SK-N-SH (cell line): ENCODE data around the gene SNX10. TPM values are rescaled to one million over a fixed set of nuclear protein-coding genes. Genes with fewer than 3 reads are reported as not detected.

Experiments used
- CTCF ChIA-PET: fragments of 300-600, 350-600 bp; formaldehyde crosslinking; extraction: SDS; loops from one replicate; lab custom pipeline; 2021; lab: Yijun Ruan, JAX
- POLR2A ChIA-PET: fragments of 350-600 bp; sonication (Branson Sonifier 250); formaldehyde crosslinking; extraction: SDS; loops from one replicate; lab custom pipeline; 2020; ENCODE audit warnings: antibody characterized with exemption, inconsistent platforms; lab: Yijun Ruan, JAX
- DNase-seq: peaks from one replicate; pipeline ENCODE4 v3.0.0; 2012
- H2AFZ ChIP-seq: fragments of 200-600 bp; sonication (generic); 2 replicates; pipeline ENCODE4 v1.8.1; 2016; ENCODE audit warnings: antibody characterized with exemption, mild to moderate bottlenecking, low read depth
- H3F3A ChIP-seq: fragments of 200-600 bp; sonication (generic); replicated peaks from 2 replicates; pipeline ENCODE3; 2016; ENCODE audit warnings: antibody characterized with exemption, mild to moderate bottlenecking; ENCODE audit not compliant: insufficient read depth
- H3K27ac ChIP-seq, 2 experiments: fragments of 200-500 bp in 1 of 2; fragments of 200-600 bp in 1 of 2; sonication (Bioruptor generic) in 1 of 2; sonication (generic), shearing (Covaris generic) in 1 of 2; 2 replicates each; pipeline versions ENCODE4 v1.5.1 to v1.6.1; 2014 to 2016; ENCODE audit warnings: low read depth in 2 of 2, inconsistent platforms in 1 of 2, low read length in 1 of 2, mild to moderate bottlenecking in 1 of 2, mixed read lengths in 1 of 2
- H3K27me3 ChIP-seq: fragments of 200-600 bp; sonication (generic), shearing (Covaris generic); 2 replicates; pipeline ENCODE4 v1.6.1; 2016; ENCODE audit warnings: mixed run types; ENCODE audit not compliant: insufficient read depth
- H3K36me3 ChIP-seq, 2 experiments: fragments of 200-500 bp in 1 of 2; fragments of 200-600 bp in 1 of 2; sonication (Bioruptor generic) in 1 of 2; sonication (generic) in 1 of 2; replicated peaks in 1 of 2; 2 replicates each; pipeline versions ENCODE3 to v1.5.1; 2014 to 2016; ENCODE audit warnings: low read length in 1 of 2, mild to moderate bottlenecking in 1 of 2; ENCODE audit not compliant: insufficient read depth in 2 of 2, control insufficient read depth in 1 of 2
- H3K4me1 ChIP-seq, 2 experiments: fragments of 200-500 bp in 1 of 2; fragments of 200-600 bp in 1 of 2; sonication (Bioruptor generic) in 1 of 2; sonication (generic), shearing (Covaris generic) in 1 of 2; 2 replicates each; pipeline versions ENCODE4 v1.5.1 to v1.6.1; 2014 to 2016; ENCODE audit warnings: low read depth in 1 of 2, low read length in 1 of 2, mixed run types in 1 of 2; ENCODE audit not compliant: insufficient read depth in 2 of 2, control insufficient read depth in 1 of 2
- H3K4me2 ChIP-seq: fragments of 200-600 bp; sonication (generic), shearing (Covaris generic); 2 replicates; pipeline ENCODE4 v1.6.1; 2017; ENCODE audit warnings: mixed run types
- H3K4me3 ChIP-seq, 2 experiments: fragments of 200-500 bp in 1 of 2; fragments of 200-600 bp in 1 of 2; sonication (Bioruptor generic) in 1 of 2; sonication (generic), shearing (Covaris generic) in 1 of 2; 2 replicates each; pipeline versions ENCODE4 v1.5.1 to v1.8.1; 2014 to 2016; ENCODE audit warnings: low read depth in 2 of 2, inconsistent platforms in 1 of 2, low read length in 1 of 2, mild to moderate bottlenecking in 1 of 2, mixed read lengths in 1 of 2, moderate library complexity in 1 of 2
- H3K79me2 ChIP-seq: fragments of 200-600 bp; sonication (generic); 2 replicates; pipeline ENCODE4 v1.8.1; 2017; ENCODE audit warnings: mild to moderate bottlenecking; ENCODE audit not compliant: insufficient read depth
- H3K9ac ChIP-seq: fragments of 200-600 bp; sonication (generic); 2 replicates; pipeline ENCODE4 v1.6.1; 2017; ENCODE audit warnings: mixed run types
- H3K9me2 ChIP-seq: fragments of 200-600 bp; sonication (generic); 2 replicates; pipeline ENCODE4 v1.6.1; 2017; ENCODE audit warnings: mixed run types
- H3K9me3 ChIP-seq: fragments of 200-600 bp; sonication (generic); 2 replicates; pipeline ENCODE4 v1.6.1; 2017; ENCODE audit warnings: mixed run types, mild to moderate bottlenecking, moderate library complexity
- H4K20me1 ChIP-seq: fragments of 200-600 bp; sonication (generic); 2 replicates; pipeline ENCODE4 v1.6.1; 2017; ENCODE audit warnings: mild to moderate bottlenecking, mixed run types; ENCODE audit not compliant: insufficient read depth
- CHD2 ChIP-seq: fragments of 150-350 bp; IDR thresholded peaks from 2 replicates; pipeline ENCODE4 v1.6.1; 2018; ENCODE audit warnings: low read length; ENCODE audit not compliant: partially characterized antibody
- ELF1 ChIP-seq: IDR thresholded peaks from 2 replicates; pipeline ENCODE4 v1.4.0; 2012
- EP300 ChIP-seq, 2 experiments: IDR thresholded peaks; 2 replicates each; pipeline versions ENCODE4 v1.4.0 to v1.6.1; 2012; ENCODE audit warnings: borderline replicate concordance in 1 of 2, low read depth in 1 of 2, low read length in 1 of 2
- EZH2phosphoT487 ChIP-seq: fragments of 200-600 bp; sonication (generic); IDR thresholded peaks from 2 replicates; pipeline ENCODE4 v1.6.1; 2017; ENCODE audit warnings: low read depth, mixed run types, mild to moderate bottlenecking, antibody characterized with exemption, moderate library complexity, borderline replicate concordance
- FOXJ3 ChIP-seq: sonication (generic); formaldehyde crosslinking; IDR thresholded peaks from 2 replicates; pipeline ENCODE4 v1.5.1; 2020; ENCODE audit warnings: mild to moderate bottlenecking, missing genetic modification reagents
- FOXM1 ChIP-seq: IDR thresholded peaks from 2 replicates; pipeline ENCODE4 v1.4.0; 2012; ENCODE audit warnings: low read depth, mild to moderate bottlenecking
- GATA2 ChIP-seq: sonication (generic); formaldehyde crosslinking; IDR thresholded peaks from 2 replicates; pipeline ENCODE4 v1.5.0; 2020; ENCODE audit warnings: mild to moderate bottlenecking, missing genetic modification reagents
- JUND ChIP-seq: IDR thresholded peaks from 2 replicates; pipeline ENCODE4 v1.4.0; 2012
- NRF1 ChIP-seq: IDR thresholded peaks from 2 replicates; pipeline ENCODE4 v1.6.1; 2012; ENCODE audit warnings: low read depth, mild to moderate bottlenecking, low read length
- POLR2AphosphoS5 ChIP-seq: IDR thresholded peaks from 2 replicates; pipeline ENCODE4 v1.6.1; 2012; ENCODE audit warnings: low read depth, low read length
- TAF1 ChIP-seq: IDR thresholded peaks from 2 replicates; pipeline ENCODE4 v1.6.1; 2012; ENCODE audit warnings: low read depth, mild to moderate bottlenecking, low read length, moderate library complexity, borderline replicate concordance
- TCF12 ChIP-seq: IDR thresholded peaks from 2 replicates; pipeline ENCODE4 v1.4.0; 2012
- TEAD4 ChIP-seq: IDR thresholded peaks from 2 replicates; pipeline ENCODE4 v1.4.0; 2012; ENCODE audit warnings: mild to moderate bottlenecking, borderline replicate concordance; ENCODE audit not compliant: insufficient read depth
- YY1 ChIP-seq: IDR thresholded peaks from 2 replicates; pipeline ENCODE4 v1.4.0; 2012; ENCODE audit warnings: low read depth, mild to moderate bottlenecking
- WGBS: methylation state at CpG from one replicate; pipeline ENCODE4 v1.1.6; 2017; ENCODE audit warnings: low lambda C conversion rate; 5-methylcytosine and 5-hydroxymethylcytosine counted together
- polyA plus RNA-seq, 3 experiments: library from polyadenylated mRNA; depleted of rRNA; stranded (reverse); fragments of >200 nt; gene quantifications; 2 replicates each; pipeline ENCODE4 v1.2.3, GENCODE V29; 2012
- TF ChIP-seq, protein P1 (sequence below): IDR thresholded peaks from 2 replicates; pipeline ENCODE4; 2012
- TF ChIP-seq, protein P2 (sequence below): fragments of 150-350 bp; IDR thresholded peaks from 2 replicates; pipeline ENCODE4 v1.6.1; 2017; ENCODE audit warnings: antibody characterized with exemption, low read length, low read depth, borderline replicate concordance
- TF ChIP-seq, protein P3 (sequence below): fragments of 150-350 bp; IDR thresholded peaks from 2 replicates; pipeline ENCODE4 v1.6.1; 2016; ENCODE audit warnings: mild to moderate bottlenecking, low read depth, low read length
- TF ChIP-seq, protein P4 (sequence below): IDR thresholded peaks from 2 replicates; pipeline ENCODE4 v1.4.0; 2012; ENCODE audit warnings: low read depth, borderline replicate concordance
- TF ChIP-seq, protein P5 (sequence below): IDR thresholded peaks from 2 replicates; pipeline ENCODE4 v1.6.1; 2012; ENCODE audit warnings: mild to moderate bottlenecking, low read depth, low read length, moderate library complexity
- TF ChIP-seq, protein P6 (sequence below): fragments of 200-600 bp; sonication (generic); IDR thresholded peaks from 2 replicates; pipeline ENCODE4 v1.6.1; 2017; ENCODE audit warnings: antibody characterized with exemption, mild to moderate bottlenecking, moderate library complexity

The SNX10 gene
- polyA plus RNA-seq, 1 of the 3 experiments (the other 2 are of a cell fraction), result 0.02 TPM

DNA sequence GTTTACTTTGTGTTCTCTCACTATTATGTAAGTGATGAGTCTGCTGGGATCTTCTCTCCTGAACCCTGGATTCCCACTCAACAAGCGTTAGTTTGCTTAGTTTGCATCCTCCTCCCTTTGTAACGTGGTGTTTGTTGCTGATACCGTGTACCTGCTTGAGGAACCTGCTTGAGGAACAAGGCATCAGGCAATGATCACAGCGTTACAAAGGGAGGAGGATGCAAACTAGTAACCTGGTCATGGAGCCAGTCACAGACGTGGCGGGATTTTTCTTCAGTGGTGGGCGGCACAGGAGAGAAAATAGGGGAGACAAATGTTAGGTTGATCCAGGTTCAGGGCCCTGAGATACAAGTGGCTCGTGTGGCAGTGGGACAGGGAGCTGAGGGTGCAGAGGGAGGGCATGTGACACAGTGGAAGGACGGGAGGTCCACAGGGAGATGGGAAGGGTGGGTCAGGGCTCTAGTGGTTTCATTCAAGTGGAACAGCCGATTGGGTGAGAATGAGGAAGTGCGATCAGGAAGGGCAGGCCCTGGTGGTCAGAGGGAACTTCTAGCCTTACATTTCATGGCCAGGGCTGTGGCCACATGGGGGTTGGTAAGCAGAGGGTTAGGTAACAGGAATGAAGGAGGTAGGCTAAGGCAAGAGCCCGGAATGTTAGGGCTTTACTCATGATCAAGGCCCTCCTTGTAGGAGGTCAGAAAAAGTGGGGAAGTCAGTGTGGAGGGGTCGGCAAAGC, 38.0 kb downstream of the SNX10 start:
- no peaks in the 10 kb centered on the region for H3K4me1 ChIP-seq
- 48% methylated on average over 13 of the region's 13 CpGs for WGBS
- no peak for DNase-seq
- H3K27me3 ChIP-seq, result no peaks in the 10 kb centered on the region
- POLR2A ChIA-PET, result no interaction called here
- H2AFZ ChIP-seq, result no peak overlapping the region
- no peak overlapping the region for H3K9ac ChIP-seq
- H3K9me2 ChIP-seq, result no peaks in the 10 kb centered on the region
- no peak overlapping the region for H3K4me2 ChIP-seq
- no peaks in the 10 kb centered on the region for H3K79me2 ChIP-seq
- no peak overlapping the region for H3K4me3 ChIP-seq
- TF ChIP-seq ELF1, result no peak
- TF ChIP-seq TAF1, result no peak
- TF ChIP-seq, protein P1, sequence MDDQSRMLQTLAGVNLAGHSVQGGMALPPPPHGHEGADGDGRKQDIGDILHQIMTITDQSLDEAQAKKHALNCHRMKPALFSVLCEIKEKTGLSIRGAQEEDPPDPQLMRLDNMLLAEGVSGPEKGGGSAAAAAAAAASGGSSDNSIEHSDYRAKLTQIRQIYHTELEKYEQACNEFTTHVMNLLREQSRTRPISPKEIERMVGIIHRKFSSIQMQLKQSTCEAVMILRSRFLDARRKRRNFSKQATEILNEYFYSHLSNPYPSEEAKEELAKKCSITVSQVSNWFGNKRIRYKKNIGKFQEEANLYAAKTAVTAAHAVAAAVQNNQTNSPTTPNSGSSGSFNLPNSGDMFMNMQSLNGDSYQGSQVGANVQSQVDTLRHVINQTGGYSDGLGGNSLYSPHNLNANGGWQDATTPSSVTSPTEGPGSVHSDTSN, result no peak
- TF ChIP-seq FOXM1, result no peak
- TF ChIP-seq YY1, result no peak
- no peak for TF ChIP-seq JUND
- TF ChIP-seq, protein P2, sequence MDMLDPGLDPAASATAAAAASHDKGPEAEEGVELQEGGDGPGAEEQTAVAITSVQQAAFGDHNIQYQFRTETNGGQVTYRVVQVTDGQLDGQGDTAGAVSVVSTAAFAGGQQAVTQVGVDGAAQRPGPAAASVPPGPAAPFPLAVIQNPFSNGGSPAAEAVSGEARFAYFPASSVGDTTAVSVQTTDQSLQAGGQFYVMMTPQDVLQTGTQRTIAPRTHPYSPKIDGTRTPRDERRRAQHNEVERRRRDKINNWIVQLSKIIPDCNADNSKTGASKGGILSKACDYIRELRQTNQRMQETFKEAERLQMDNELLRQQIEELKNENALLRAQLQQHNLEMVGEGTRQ, result no peak
- no peak for TF ChIP-seq CHD2
- TF ChIP-seq, protein P3, sequence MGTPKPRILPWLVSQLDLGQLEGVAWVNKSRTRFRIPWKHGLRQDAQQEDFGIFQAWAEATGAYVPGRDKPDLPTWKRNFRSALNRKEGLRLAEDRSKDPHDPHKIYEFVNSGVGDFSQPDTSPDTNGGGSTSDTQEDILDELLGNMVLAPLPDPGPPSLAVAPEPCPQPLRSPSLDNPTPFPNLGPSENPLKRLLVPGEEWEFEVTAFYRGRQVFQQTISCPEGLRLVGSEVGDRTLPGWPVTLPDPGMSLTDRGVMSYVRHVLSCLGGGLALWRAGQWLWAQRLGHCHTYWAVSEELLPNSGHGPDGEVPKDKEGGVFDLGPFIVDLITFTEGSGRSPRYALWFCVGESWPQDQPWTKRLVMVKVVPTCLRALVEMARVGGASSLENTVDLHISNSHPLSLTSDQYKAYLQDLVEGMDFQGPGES, result no peak
- TF ChIP-seq, protein P4, sequence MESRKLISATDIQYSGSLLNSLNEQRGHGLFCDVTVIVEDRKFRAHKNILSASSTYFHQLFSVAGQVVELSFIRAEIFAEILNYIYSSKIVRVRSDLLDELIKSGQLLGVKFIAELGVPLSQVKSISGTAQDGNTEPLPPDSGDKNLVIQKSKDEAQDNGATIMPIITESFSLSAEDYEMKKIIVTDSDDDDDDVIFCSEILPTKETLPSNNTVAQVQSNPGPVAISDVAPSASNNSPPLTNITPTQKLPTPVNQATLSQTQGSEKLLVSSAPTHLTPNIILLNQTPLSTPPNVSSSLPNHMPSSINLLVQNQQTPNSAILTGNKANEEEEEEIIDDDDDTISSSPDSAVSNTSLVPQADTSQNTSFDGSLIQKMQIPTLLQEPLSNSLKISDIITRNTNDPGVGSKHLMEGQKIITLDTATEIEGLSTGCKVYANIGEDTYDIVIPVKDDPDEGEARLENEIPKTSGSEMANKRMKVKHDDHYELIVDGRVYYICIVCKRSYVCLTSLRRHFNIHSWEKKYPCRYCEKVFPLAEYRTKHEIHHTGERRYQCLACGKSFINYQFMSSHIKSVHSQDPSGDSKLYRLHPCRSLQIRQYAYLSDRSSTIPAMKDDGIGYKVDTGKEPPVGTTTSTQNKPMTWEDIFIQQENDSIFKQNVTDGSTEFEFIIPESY, result no peak
- TF ChIP-seq TEAD4, result no peak
- TF ChIP-seq FOXJ3, result no peak
- TF ChIP-seq GATA2 (CRISPR knock-in tag), result no peak
- no peak for TF ChIP-seq EP300 (IDR thresholded peaks at IDR 0.05; ENCODE audit: borderline replicate concordance in 1 of 2, low read depth in 1 of 2, low read length in 1 of 2)
- TF ChIP-seq POLR2AphosphoS5, result no peak
- no peak for TF ChIP-seq EZH2phosphoT487
- TF ChIP-seq NRF1, result no peak
- no peak for TF ChIP-seq TCF12
- TF ChIP-seq, protein P5, sequence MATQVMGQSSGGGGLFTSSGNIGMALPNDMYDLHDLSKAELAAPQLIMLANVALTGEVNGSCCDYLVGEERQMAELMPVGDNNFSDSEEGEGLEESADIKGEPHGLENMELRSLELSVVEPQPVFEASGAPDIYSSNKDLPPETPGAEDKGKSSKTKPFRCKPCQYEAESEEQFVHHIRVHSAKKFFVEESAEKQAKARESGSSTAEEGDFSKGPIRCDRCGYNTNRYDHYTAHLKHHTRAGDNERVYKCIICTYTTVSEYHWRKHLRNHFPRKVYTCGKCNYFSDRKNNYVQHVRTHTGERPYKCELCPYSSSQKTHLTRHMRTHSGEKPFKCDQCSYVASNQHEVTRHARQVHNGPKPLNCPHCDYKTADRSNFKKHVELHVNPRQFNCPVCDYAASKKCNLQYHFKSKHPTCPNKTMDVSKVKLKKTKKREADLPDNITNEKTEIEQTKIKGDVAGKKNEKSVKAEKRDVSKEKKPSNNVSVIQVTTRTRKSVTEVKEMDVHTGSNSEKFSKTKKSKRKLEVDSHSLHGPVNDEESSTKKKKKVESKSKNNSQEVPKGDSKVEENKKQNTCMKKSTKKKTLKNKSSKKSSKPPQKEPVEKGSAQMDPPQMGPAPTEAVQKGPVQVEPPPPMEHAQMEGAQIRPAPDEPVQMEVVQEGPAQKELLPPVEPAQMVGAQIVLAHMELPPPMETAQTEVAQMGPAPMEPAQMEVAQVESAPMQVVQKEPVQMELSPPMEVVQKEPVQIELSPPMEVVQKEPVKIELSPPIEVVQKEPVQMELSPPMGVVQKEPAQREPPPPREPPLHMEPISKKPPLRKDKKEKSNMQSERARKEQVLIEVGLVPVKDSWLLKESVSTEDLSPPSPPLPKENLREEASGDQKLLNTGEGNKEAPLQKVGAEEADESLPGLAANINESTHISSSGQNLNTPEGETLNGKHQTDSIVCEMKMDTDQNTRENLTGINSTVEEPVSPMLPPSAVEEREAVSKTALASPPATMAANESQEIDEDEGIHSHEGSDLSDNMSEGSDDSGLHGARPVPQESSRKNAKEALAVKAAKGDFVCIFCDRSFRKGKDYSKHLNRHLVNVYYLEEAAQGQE, result no peak
- TF ChIP-seq, protein P6, sequence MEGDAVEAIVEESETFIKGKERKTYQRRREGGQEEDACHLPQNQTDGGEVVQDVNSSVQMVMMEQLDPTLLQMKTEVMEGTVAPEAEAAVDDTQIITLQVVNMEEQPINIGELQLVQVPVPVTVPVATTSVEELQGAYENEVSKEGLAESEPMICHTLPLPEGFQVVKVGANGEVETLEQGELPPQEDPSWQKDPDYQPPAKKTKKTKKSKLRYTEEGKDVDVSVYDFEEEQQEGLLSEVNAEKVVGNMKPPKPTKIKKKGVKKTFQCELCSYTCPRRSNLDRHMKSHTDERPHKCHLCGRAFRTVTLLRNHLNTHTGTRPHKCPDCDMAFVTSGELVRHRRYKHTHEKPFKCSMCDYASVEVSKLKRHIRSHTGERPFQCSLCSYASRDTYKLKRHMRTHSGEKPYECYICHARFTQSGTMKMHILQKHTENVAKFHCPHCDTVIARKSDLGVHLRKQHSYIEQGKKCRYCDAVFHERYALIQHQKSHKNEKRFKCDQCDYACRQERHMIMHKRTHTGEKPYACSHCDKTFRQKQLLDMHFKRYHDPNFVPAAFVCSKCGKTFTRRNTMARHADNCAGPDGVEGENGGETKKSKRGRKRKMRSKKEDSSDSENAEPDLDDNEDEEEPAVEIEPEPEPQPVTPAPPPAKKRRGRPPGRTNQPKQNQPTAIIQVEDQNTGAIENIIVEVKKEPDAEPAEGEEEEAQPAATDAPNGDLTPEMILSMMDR, result no peak
- no peaks in the 10 kb centered on the region for H3K36me3 ChIP-seq
- H3K9me3 ChIP-seq, result no peaks in the 10 kb centered on the region
- no peaks in the 10 kb centered on the region for H3F3A ChIP-seq
- CTCF ChIA-PET, result interaction anchor here (0.7 to 1.0 kb wide), 2 partner anchors 251 to 437 kb away, joined by 3 read pairs; no protein-coding TSS in a partner anchor
- no peaks in the 10 kb centered on the region for H4K20me1 ChIP-seq
- no peak overlapping the region for H3K27ac ChIP-seq
